SU-DHL-6 (cell line): ENCODE measurements around the gene NFIX.

ENCODE experiments used
- CTCF ChIP-seq: fragments of 200-600 bp; sonication (generic); IDR thresholded peaks from one replicate; pipeline ENCODE4 v1.5.1; 2017; ENCODE audit warnings: antibody characterized with exemption, mild to moderate bottlenecking, low read length, moderate library complexity; ENCODE audit not compliant: insufficient read depth, poor library complexity, severe bottlenecking
- EZH2phosphoT487 ChIP-seq: fragments of 200-600 bp; sonication (generic), shearing (Covaris generic); conservative IDR thresholded peaks from 2 replicates; pipeline ENCODE4 v1.6.1; 2018; ENCODE audit warnings: mild to moderate bottlenecking, antibody characterized with exemption, low read length, moderate library complexity, mixed read lengths

- TF ChIP-seq CTCF (no peak), EZH2phosphoT487 (no peak)
Measured at GRCh38 chr19:13134626-13135025, 139.4 kb downstream of the NFIX start.
